ENCODE data around the gene UGT1A4.

UGT1A4 gene

GRCh38 chr2:233718552-233718951 is at the start of gene UGT1A4:
Gene UGT1A4 (plus strand): TSS chr2:233718736. CDS start chr2:233718821, 85 bp downstream.
- no peak for DNase-seq (ENCODE audit: low spot score)

GRCh38 chr2:233671290-233672161 is 47.0 kb upstream of the UGT1A4 start, which contains the start of gene UGT1A9:
Gene UGT1A9 (plus strand): TSS chr2:233671898. CDS start chr2:233671935, 37 bp downstream.
- no peak for DNase-seq (ENCODE audit: low spot score)

GRCh38 chr2:233672886-233673285 is 45.6 kb upstream of the UGT1A4 start:
- DNase-seq (ENCODE audit: low spot score), result no peak

- DNase-seq (ENCODE audit: low spot score), result no peak
Observed at GRCh38 chr2:233673896-233674295, 44.6 kb upstream of the UGT1A4 start.

GRCh38 chr2:233674314-233674713 is 44.2 kb upstream of the UGT1A4 start:
- no peak for DNase-seq (ENCODE audit: low spot score)

GRCh38 chr2:233674995-233675394 is 43.5 kb upstream of the UGT1A4 start:
- DNase-seq (ENCODE audit: low spot score), result no peak

- no peak for DNase-seq (ENCODE audit: low spot score)
Observed at GRCh38 chr2:233676046-233676445, 42.5 kb upstream of the UGT1A4 start.

- DNase-seq (ENCODE audit: low spot score), result no peak
Observed at GRCh38 chr2:233679196-233679595, 39.3 kb upstream of the UGT1A4 start.

GRCh38 chr2:233680361-233681045 is 38.0 kb upstream of the UGT1A4 start:
- DNase-seq (ENCODE audit: low spot score), result no peak

GRCh38 chr2:233681521-233682099 is 36.9 kb upstream of the UGT1A4 start, which contains the start of gene UGT1A7:
Gene UGT1A7 (plus strand): TSS chr2:233681901. CDS start chr2:233681938, 37 bp downstream.
- no peak for DNase-seq (ENCODE audit: low spot score)

- DNase-seq (ENCODE audit: low spot score), result no peak
Observed at GRCh38 chr2:233684640-233685039, 33.9 kb upstream of the UGT1A4 start.

- DNase-seq (ENCODE audit: low spot score), result no peak
Observed at GRCh38 chr2:233686928-233687327, 31.6 kb upstream of the UGT1A4 start.

- DNase-seq (ENCODE audit: low spot score), result no peak
Observed at GRCh38 chr2:233688341-233688740, 30.2 kb upstream of the UGT1A4 start.

- DNase-seq (ENCODE audit: low spot score), result no peak
Observed at GRCh38 chr2:233689031-233689430, 29.5 kb upstream of the UGT1A4 start.

GRCh38 chr2:233689501-233689900 is 29.0 kb upstream of the UGT1A4 start:
- no peak for DNase-seq (ENCODE audit: low spot score)

GRCh38 chr2:233690444-233690843 is 28.1 kb upstream of the UGT1A4 start:
- DNase-seq (ENCODE audit: low spot score), result no peak

GRCh38 chr2:233691443-233692433 is 26.8 kb upstream of the UGT1A4 start:
- DNase-seq (ENCODE audit: low spot score), result no peak

GRCh38 chr2:233692648-233693047 is 25.9 kb upstream of the UGT1A4 start, which contains the start of gene UGT1A6:
Gene UGT1A6 (plus strand): TSS chr2:233692890. CDS start chr2:233693005, 115 bp downstream.
- no peak for DNase-seq (ENCODE audit: low spot score)

GRCh38 chr2:233693963-233694362 is 24.6 kb upstream of the UGT1A4 start:
- no peak for DNase-seq (ENCODE audit: low spot score)

GRCh38 chr2:233698740-233699139 is 19.8 kb upstream of the UGT1A4 start:
- DNase-seq (ENCODE audit: low spot score), result no peak

- no peak for DNase-seq (ENCODE audit: low spot score)
Observed at GRCh38 chr2:233699424-233700027, 19.0 kb upstream of the UGT1A4 start.

Measured in hepatic stellate cell (primary cell).